Epithelial cell of esophagus (primary cell): ENCODE data around the gene SAMD11.
A peak's percentile ranks its signal among the peaks of the same experiment; 100 is the strongest.

Experiments used
- DNase-seq: peaks from one replicate; pipeline ENCODE4 v3.0.0; 2010; ENCODE audit warnings: low read depth
- H3K4me3 ChIP-seq: 2 replicates; pipeline ENCODE4 v1.5.1; 2011; ENCODE audit warnings: mild to moderate bottlenecking, low read length, control low read depth
- CTCF ChIP-seq: IDR thresholded peaks from 2 replicates; pipeline ENCODE4 v1.5.1; 2011; ENCODE audit warnings: low read depth, mild to moderate bottlenecking, low read length, control low read depth, inconsistent platforms; ENCODE audit not compliant: insufficient read depth; ENCODE audit errors: missing control alignments

The SAMD11 gene

GRCh38 chr1:950268-950667 is 26.5 kb downstream of the SAMD11 start:
- TF ChIP-seq CTCF = no peak
- no peak overlapping the region for H3K4me3 ChIP-seq
- no peak for DNase-seq

DNA sequence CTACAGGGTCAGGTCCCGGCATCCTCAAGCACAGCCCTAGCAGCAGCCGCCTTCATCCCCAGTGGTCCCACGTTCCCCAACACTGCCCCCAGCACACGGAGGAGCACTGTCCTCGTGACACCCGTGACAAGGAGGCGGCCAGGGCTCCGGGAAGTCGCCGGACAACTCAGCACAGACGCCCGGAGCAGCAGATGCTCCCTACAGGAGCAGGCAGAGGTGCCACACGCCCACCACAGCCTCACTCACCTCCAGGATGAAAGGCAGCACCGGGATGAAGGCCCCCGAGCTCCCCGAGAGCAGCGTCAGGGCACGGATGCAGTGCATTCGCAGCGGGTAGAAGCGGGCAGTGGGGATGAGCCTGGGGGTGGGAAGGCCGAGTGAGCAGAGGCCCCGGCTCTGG is 27.2 kb downstream of the SAMD11 start:
- no peak for TF ChIP-seq CTCF
- DNase-seq = no peak
- H3K4me3 ChIP-seq = no peak overlapping the region

DNA sequence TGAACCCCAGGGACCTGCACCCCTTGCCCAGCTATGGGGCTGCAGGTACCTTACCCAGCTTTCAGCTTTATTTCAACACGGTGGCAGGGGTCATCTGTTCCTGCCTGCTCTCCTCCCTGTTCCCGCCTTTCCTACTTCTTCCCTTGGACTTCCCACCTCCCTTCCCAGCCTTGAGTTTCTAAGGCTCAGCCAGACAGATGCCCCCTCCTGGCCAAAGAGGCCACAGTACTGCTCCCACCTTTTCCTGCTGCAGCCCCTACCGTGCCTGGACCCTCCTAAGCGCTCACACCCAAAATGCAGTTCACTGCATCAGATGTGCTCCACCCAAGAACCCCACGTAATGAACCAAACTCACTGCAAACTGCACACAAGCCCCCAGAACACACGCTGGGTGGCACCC is 27.6 kb downstream of the SAMD11 start:
- DNase-seq = no peak
- H3K4me3 ChIP-seq = no peak overlapping the region
- peak; percentile 26 for TF ChIP-seq CTCF

- no peak for TF ChIP-seq CTCF
- no peak for DNase-seq
Measured at GRCh38 chr1:952201-952600, 28.5 kb downstream of the SAMD11 start.

DNA sequence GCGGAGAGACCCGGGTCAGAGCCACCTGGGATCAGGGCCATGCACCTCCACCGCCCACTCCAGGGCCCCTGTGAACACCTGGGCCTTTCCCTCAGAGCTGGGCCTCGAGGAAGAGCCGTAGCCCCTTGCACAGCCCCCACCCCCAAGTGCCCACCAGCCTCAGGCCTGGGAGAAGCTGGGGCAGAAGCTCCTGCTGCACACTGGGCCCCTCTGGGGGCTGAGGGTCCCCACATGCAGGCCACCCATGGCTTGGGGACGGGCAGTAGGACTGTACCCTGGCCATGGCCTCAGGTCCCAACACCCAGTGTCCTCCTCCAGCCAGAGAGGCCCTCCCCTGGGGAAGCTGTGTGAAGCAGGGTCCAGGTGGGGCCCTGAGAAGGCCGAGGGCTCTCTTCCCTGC is 28.9 kb downstream of the SAMD11 start:
- no peak overlapping the region for H3K4me3 ChIP-seq
- TF ChIP-seq CTCF = no peak
- DNase-seq = no peak

More at GRCh38 chr1:952201-952600, 28.5 kb downstream of the SAMD11 start:
- H3K4me3 ChIP-seq = no peak overlapping the region

- DNase-seq = no peak
- H3K4me3 ChIP-seq = no peak overlapping the region
- TF ChIP-seq CTCF = no peak
Measured at GRCh38 chr1:953524-954320, 30.0 kb downstream of the SAMD11 start.

DNA sequence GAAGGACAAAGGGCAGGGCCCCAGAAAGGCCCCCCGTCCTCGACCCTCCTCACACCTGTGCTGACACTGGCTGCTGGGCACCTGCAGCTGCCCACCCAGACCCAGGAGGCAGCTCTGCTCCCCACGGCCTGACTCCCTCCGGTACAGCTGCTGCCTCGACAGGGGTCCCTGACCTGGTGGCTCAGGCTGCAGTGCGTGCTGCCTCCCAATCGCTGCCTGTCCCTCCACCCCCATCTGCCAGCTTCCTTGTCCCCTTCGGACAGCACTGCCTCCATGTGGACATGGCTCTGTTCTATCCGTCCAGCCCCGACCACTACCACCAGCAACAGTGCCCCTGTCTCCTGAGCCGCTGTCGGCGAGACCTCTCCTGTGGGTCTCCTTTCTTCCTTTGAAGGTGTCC is 31.2 kb downstream of the SAMD11 start:
- no peak for TF ChIP-seq CTCF
- DNase-seq = no peak

More for the DNA sequence above, 31.2 kb downstream of the SAMD11 start:
- H3K4me3 ChIP-seq = no peak overlapping the region
